ENCODE results near the gene EMC6. TPM values are rescaled to one million over a fixed set of nuclear protein-coding genes. Genes with fewer than 3 reads are reported as not detected.

Gene EMC6
- total RNA-seq, 2 experiments from 2014 or later: 34.8 to 37.3 TPM

- ChIA-PET POLR2A (interaction anchor here (0.7 kb wide), 1 partner anchor 62 kb away, joined by 3 read pairs; no protein-coding TSS in a partner anchor), CTCF (interaction anchor here (1.0 to 1.4 kb wide), 4 partner anchors 15 to 98 kb away, joined by 3 to 5 read pairs (median 4); no protein-coding TSS in a partner anchor)
- no peak for DNase-seq
- no peaks in the 10 kb centered on the region for H3K9me3 Mint-ChIP-seq
- peak overlapping the region; percentile 31 for H3K4me3 Mint-ChIP-seq
- H3K27me3 Mint-ChIP-seq: no peaks in the 10 kb centered on the region
- H3K4me1 Mint-ChIP-seq: peaks cover 51% of the 10 kb centered on the region
- H3K27ac Mint-ChIP-seq: peak overlapping the region; percentile 80
- peaks cover 8% of the 10 kb centered on the region for H3K36me3 Mint-ChIP-seq (ENCODE audit: low read depth)
These were observed 28.5 kb upstream of the EMC6 start for GRCh38 chr17:3639981-3640596.

GRCh38 chr17:3641014-3641413, 27.6 kb upstream of the EMC6 start:
- H3K4me1 Mint-ChIP-seq: peaks cover 49% of the 10 kb centered on the region
- ChIA-PET CTCF (interaction anchor here (1.0 to 1.4 kb wide), 3 partner anchors 14 to 97 kb away, joined by 3 to 5 read pairs (median 4); no protein-coding TSS in a partner anchor), POLR2A (no interaction called here)
- H3K27ac Mint-ChIP-seq: peak overlapping the region; percentile 19
- H3K4me3 Mint-ChIP-seq: no peak overlapping the region
- no peak for DNase-seq
- H3K36me3 Mint-ChIP-seq (ENCODE audit: low read depth): peaks cover 8% of the 10 kb centered on the region
- no peaks in the 10 kb centered on the region for H3K27me3 Mint-ChIP-seq
- no peaks in the 10 kb centered on the region for H3K9me3 Mint-ChIP-seq

GRCh38 chr17:3641717-3642486, 26.7 kb upstream of the EMC6 start:
- peaks cover 8% of the 10 kb centered on the region for H3K36me3 Mint-ChIP-seq (ENCODE audit: low read depth)
- no peak overlapping the region for H3K27ac Mint-ChIP-seq
- H3K27me3 Mint-ChIP-seq: no peaks in the 10 kb centered on the region
- CTCF ChIA-PET: no interaction called here
- H3K4me3 Mint-ChIP-seq: no peak overlapping the region
- no peaks in the 10 kb centered on the region for H3K9me3 Mint-ChIP-seq
- H3K4me1 Mint-ChIP-seq: peaks cover 49% of the 10 kb centered on the region
- DNase-seq: no peak
- POLR2A ChIA-PET: no interaction called here

DNA sequence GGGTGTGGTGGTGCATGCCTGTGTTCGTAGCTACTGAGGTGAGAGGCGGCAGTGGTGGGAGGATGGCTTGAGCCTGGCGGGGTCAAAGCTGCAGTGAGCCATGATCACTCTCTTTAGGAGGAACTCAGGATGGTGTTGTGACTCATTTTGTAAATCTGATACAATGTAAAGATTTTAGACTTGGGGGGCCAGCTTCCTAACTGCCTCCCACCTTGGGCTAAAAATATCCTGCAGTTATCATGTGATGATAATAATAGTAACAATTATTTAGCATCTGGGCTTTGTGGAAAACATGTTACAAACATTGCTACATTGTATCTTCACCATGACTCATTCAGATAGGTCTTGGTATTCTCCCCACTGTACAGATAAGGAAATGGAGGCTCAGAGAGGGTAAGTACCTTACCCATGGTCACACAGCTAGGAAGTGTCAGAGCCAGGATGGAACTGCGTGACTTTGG, 24.7 kb upstream of the EMC6 start:
- POLR2A ChIA-PET: no interaction called here
- no peak overlapping the region for H3K27ac Mint-ChIP-seq

DNA sequence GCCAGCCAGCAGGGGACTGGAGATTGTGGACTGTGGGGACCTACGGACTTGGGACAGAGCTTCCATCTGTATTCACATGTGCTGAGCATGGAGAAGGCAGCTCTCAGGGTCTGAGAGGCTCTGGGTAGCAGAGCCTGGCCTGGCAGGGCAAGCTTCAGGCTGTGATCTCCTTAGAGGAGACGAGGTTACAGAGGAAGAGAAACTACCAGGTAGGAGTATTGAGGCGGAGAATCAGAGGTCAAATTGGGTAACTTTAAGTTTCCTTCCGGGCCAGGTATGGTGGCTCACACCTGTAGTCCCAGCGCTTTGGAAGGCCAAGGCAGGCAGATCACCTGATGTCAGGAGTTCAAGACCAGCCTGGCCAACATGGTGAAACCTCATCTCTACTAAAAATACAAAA, 23.3 kb upstream of the EMC6 start:
- Mint-ChIP-seq H3K4me1 (peaks cover 22% of the 10 kb centered on the region), H3K27me3 (no peaks in the 10 kb centered on the region), H3K36me3 (ENCODE audit: low read depth) (peaks cover 7% of the 10 kb centered on the region), H3K4me3 (no peak overlapping the region), H3K27ac (no peak overlapping the region), H3K9me3 (no peaks in the 10 kb centered on the region)
- CTCF ChIA-PET: interaction anchor here (0.6 to 2.4 kb wide), 3 partner anchors 21 to 1683 kb away, joined by 3 to 4 read pairs (median 3); no protein-coding TSS in a partner anchor
- DNase-seq: no peak
- POLR2A ChIA-PET: no interaction called here

More for the DNA sequence above, 24.7 kb upstream of the EMC6 start:
- no peak for DNase-seq
- H3K4me3 Mint-ChIP-seq: no peak overlapping the region
- H3K4me1 Mint-ChIP-seq: peaks cover 35% of the 10 kb centered on the region
- peaks cover 10% of the 10 kb centered on the region for H3K36me3 Mint-ChIP-seq (ENCODE audit: low read depth)
- H3K9me3 Mint-ChIP-seq: no peaks in the 10 kb centered on the region
- H3K27me3 Mint-ChIP-seq: no peaks in the 10 kb centered on the region
- CTCF ChIA-PET: interaction anchor here (1.0 to 2.4 kb wide), 2 partner anchors 23 to 595 kb away, joined by 4 read pairs; no protein-coding TSS in a partner anchor

DNA sequence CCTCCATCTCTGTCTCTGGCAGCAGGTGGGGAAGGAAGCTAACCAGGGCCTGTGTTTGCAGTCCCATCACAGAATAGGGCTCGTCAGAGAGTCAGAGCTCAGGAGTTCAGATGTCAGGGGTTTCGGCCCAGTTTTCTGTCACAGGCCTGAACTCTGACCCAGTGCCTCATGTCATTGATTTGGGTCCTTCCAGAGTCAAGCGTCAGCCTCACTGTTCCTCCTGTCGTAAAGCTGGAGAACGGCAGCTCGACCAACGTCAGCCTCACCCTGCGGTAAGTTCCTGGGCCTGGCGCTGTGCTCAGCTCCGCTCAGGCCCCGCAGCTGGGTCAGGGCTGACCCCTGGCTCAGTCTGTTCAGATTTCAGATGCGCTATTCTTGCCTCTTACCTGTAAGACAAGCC, 21.4 kb upstream of the EMC6 start:
- peaks cover 7% of the 10 kb centered on the region for H3K4me1 Mint-ChIP-seq
- no peaks in the 10 kb centered on the region for H3K27me3 Mint-ChIP-seq
- no peaks in the 10 kb centered on the region for H3K9me3 Mint-ChIP-seq
- ChIA-PET CTCF (interaction anchor here (0.6 to 2.1 kb wide), 5 partner anchors 9 to 598 kb away, joined by 3 to 10 read pairs (median 4); partner anchors contain the start of genes CTNS and SHPK), POLR2A (no interaction called here)
- no peak overlapping the region for H3K4me3 Mint-ChIP-seq
- DNase-seq: no peak
- H3K36me3 Mint-ChIP-seq (ENCODE audit: low read depth): peaks cover 5% of the 10 kb centered on the region
- H3K27ac Mint-ChIP-seq: no peak overlapping the region

DNA sequence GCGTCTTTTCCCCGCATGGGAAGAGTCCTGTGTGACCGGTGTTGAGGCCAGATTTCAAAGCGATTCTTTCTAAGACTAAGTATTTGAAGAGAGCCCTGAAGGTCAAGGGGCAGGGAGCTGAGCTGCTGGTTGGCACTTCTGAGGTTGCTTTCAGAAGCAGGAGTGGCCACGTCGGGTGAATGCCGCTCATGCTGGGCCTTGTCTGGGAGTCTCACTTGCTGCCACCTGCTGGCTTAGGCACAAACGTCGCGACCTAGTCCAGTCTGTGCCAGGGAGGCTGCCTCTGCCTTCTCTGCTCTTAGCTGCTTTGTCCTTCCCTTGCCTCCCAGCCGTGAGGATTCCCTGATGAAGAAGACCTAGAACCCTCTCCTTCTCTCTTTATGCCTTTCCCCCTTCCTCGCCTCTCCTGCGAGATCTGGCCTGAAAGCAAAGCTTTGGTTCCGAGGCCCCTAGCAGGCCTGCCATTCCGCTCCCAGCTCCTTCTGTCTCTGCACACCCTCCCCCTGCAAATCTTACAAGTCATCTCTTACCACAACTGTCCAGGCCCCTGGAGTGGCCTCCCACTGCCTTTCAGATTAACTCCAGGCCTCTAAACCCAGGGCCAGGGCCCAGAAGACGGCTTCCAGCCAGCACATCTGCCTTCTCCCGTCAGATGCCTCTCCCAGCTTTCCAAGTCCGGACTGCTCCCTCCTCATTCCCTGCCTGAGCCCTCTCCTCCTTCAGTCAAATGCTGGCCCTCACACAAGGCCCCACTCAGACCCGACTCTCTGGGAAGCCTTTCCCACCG, 20.6 kb upstream of the EMC6 start:
- Mint-ChIP-seq H3K36me3 (ENCODE audit: low read depth) (peaks cover 2% of the 10 kb centered on the region), H3K27ac (no peak overlapping the region), H3K9me3 (no peaks in the 10 kb centered on the region), H3K4me3 (no peak overlapping the region), H3K4me1 (peaks cover 4% of the 10 kb centered on the region), H3K27me3 (no peaks in the 10 kb centered on the region)
- ChIA-PET POLR2A (interaction anchor here (0.6 kb wide), 1 partner anchor 42 kb away, joined by 4 read pairs; no protein-coding TSS in a partner anchor), CTCF (interaction anchor here (0.6 to 2.1 kb wide), 5 partner anchors 10 to 599 kb away, joined by 3 to 10 read pairs (median 4); partner anchors contain the start of genes CTNS and SHPK)
- DNase-seq: peak; percentile 69

- Mint-ChIP-seq H3K36me3 (ENCODE audit: low read depth) (no peaks in the 10 kb centered on the region), H3K27me3 (no peaks in the 10 kb centered on the region), H3K27ac (no peak overlapping the region), H3K4me3 (no peak overlapping the region), H3K4me1 (no peaks in the 10 kb centered on the region), H3K9me3 (no peaks in the 10 kb centered on the region)
- no peak for DNase-seq
- ChIA-PET POLR2A (no interaction called here), CTCF (interaction anchor here (1.1 kb wide), 1 partner anchor 16 kb away, joined by 4 read pairs; no protein-coding TSS in a partner anchor)
These were observed 12.8 kb upstream of the EMC6 start for GRCh38 chr17:3655766-3656165.

DNA sequence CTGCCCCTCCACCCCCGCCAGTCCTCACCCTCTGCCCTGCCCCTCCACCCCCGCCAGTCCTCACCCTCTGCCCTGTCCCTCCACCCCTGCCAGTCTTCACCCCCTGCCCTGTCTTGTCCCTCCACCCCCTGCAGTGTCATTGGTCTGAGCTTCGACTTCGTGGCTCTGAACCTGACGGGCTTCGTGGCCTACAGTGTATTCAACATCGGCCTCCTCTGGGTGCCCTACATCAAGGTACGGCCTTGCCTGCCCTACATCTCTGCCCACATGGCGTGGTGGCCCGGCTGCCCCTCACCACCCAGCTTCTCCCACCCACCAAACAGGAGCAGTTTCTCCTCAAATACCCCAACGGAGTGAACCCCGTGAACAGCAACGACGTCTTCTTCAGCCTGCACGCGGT, 12.3 kb upstream of the EMC6 start:
- Mint-ChIP-seq H3K27me3 (no peaks in the 10 kb centered on the region), H3K4me3 (no peak overlapping the region), H3K36me3 (ENCODE audit: low read depth) (no peaks in the 10 kb centered on the region), H3K4me1 (no peaks in the 10 kb centered on the region), H3K27ac (no peak overlapping the region), H3K9me3 (no peaks in the 10 kb centered on the region)
- ChIA-PET CTCF (interaction anchor here (0.5 kb wide), 1 partner anchor 1122 kb away, joined by 3 read pairs; no protein-coding TSS in a partner anchor), POLR2A (no interaction called here)
- DNase-seq: no peak

GRCh38 chr17:3656755-3657587, 11.6 kb upstream of the EMC6 start:
- CTCF ChIA-PET: interaction anchor here (0.5 kb wide), 2 partner anchors 609 to 1123 kb away, joined by 3 to 5 read pairs; no protein-coding TSS in a partner anchor
- Mint-ChIP-seq H3K27me3 (no peaks in the 10 kb centered on the region), H3K4me3 (no peak overlapping the region), H3K9me3 (no peaks in the 10 kb centered on the region), H3K36me3 (ENCODE audit: low read depth) (no peaks in the 10 kb centered on the region), H3K27ac (no peak overlapping the region), H3K4me1 (no peaks in the 10 kb centered on the region)
- DNase-seq: no peak
- POLR2A ChIA-PET: no interaction called here

DNA sequence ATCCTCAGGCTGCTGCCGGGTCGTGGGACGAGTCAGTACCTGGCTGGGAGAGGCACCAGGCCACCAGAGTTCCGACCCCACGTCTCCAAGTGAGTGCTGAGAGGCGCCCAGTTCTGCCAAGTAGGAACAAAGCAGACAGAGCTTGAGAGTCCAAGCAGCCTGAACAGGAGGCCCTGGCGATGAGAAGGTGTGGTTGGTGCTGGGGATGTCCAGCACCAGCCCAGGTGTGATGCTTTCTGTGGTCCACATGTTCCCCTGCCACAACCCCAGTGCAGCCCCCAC, 11.1 kb upstream of the EMC6 start:
- CTCF ChIA-PET: interaction anchor here (0.5 to 1.3 kb wide), 3 partner anchors 18 to 609 kb away, joined by 3 to 5 read pairs (median 3); partner anchors contain the start of gene SHPK
- POLR2A ChIA-PET: no interaction called here
- Mint-ChIP-seq H3K9me3 (no peaks in the 10 kb centered on the region), H3K27me3 (no peaks in the 10 kb centered on the region), H3K27ac (no peak overlapping the region), H3K4me3 (no peak overlapping the region), H3K36me3 (ENCODE audit: low read depth) (no peaks in the 10 kb centered on the region), H3K4me1 (no peaks in the 10 kb centered on the region)
- DNase-seq: no peak

Measured in activated CD4-positive, alpha-beta T cell treated with anti-CD3 and anti-CD28 coated beads, Interleukin-2, amount 10 ng/mL, durations not matched to agents 7 days and 5 days (primary cell).